CD4-positive, alpha-beta T cell treated with Interferon gamma for 1 hour (primary cell): Measurements from ENCODE around the gene NGDN.
"Not testable (repeated sequence)": the region's sequence is repeated elsewhere in the genome, so short reads cannot be mapped to it uniquely, and the experiment has no call there.

ENCODE experiments used
- DNase-seq: peaks from one replicate; pipeline ENCODE4 v3.0.0-alpha.2; 2020

Gene NGDN, protein sequence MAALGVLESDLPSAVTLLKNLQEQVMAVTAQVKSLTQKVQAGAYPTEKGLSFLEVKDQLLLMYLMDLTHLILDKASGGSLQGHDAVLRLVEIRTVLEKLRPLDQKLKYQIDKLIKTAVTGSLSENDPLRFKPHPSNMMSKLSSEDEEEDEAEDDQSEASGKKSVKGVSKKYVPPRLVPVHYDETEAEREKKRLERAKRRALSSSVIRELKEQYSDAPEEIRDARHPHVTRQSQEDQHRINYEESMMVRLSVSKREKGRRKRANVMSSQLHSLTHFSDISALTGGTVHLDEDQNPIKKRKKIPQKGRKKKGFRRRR

DNA sequence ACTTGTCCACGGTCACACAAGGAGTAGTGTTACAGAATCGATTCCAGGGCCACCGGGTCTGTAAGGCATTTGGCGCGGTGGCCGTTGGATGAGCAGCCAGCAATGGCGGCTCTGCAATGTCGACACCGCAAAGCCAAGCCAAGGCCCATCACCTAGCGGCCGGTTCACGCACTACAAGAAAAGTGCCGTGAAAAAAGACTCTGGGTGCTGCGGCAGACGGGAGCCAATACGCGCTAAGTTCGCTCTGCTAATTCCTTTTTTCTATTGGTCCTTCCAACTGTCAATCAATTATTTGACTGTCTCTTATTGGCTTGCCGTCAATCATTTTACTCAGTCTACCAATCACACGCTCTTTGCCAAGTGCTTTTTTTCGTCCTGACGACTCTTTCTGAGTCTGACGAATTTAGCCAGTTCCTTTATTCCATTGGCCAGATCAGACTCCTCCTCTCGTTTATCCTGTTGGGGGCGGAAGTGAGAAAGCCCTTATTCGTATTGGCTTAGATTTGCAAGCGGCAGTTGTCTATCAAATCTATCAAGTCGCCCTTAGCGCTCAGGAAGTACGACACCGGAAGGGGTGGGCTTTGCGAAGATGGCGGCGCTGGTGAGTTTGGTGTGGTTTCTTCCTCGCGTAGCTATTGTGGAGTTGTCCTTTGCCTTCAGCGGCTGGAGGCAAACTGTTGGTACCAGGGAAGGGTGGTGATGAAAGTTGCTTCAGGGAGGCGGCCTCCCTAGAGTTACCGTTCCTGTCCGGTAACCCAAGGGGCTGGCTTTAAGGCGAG, at the start of gene NGDN:
Gene NGDN (plus strand): TSS at position 577 of the 779 bp plus-strand sequence. CDS start 13 bp downstream, at position 590.
- peak; percentile 96 for DNase-seq

DNA sequence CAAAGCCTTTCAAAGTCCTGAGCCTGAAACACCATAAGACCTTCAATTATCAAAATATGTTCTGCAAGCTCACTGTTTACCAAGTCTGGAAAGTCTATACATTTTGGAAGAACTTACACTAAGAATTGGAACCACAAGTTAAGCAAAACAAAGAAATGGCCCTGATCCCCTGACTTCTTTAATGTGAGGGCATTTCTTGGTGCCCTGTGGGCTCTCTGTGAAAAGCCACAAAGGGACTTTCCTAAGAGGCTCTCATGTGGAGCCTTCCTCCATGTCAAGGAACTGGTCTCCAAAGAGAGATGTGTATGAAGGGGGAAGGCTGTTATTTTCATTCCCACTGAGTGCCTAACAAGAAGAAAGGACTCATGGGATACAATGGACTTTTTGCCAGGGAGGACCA, 47.9 kb upstream of the NGDN start:
- no peak for DNase-seq

- DNase-seq, result no peak
Observed at GRCh38 chr14:23423657-23424056, 45.8 kb upstream of the NGDN start.

- DNase-seq, result no peak
Observed at GRCh38 chr14:23425169-23425568, 44.3 kb upstream of the NGDN start.

- DNase-seq, result not testable (repeated sequence)
Observed at GRCh38 chr14:23425798-23426197, 43.7 kb upstream of the NGDN start.

- no peak for DNase-seq
Observed at GRCh38 chr14:23428686-23429495, 40.6 kb upstream of the NGDN start.

DNA sequence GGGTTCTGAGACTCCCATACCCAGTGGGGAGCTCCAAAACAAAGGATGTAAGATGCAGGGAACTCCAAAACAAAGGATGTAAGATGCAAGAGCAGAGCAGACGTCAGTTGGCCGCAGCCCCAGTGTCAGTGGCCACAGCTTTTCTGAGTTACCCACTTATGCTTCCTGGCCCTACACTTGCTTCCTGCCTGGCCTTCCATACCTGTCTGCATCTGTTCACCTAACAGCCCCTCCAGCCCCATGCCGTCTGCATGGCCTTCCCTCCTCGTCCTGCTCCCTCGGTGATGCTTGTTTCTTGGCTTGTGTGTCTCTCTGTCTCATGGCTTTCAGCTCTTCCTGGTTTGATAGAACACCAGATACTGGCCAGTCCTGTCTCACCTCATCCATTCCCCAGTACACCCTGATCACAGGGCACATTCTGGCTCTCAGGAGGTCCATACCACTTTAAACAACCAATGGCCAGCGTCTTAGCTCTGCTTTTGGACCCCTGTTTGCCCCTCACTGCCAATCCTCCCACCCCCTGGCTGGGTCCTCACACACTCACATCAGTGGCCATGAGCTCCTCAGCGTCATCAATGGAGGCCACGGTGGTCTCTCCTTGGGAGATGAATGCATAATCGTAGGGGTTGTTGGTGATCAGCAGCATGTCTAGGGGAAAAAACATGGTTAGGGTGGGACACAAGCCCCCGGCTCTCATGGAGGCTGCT, 39.3 kb upstream of the NGDN start:
- no peak for DNase-seq

GRCh38 chr14:23430723-23431085, 38.8 kb upstream of the NGDN start:
- no peak for DNase-seq

DNA sequence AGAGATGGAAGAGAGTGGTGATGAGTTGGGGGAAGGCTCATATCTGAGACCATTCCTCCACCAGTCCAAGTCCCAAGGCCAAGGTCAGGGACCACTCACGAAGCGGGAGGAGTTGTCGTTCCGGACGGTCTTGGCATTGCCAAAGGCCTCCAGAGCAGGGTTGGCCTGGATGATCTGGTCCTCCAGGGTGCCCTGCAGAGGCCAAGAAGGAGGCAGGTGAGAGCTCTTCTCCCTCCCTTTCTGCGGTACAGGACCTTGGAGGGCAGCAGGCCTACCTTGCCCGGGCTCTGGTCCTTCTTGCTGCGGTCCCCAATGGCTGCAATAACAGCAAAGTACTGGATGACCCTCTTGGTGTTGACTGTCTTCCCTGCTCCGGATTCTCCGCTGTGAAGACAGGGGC, 38.0 kb upstream of the NGDN start:
- no peak for DNase-seq

DNA sequence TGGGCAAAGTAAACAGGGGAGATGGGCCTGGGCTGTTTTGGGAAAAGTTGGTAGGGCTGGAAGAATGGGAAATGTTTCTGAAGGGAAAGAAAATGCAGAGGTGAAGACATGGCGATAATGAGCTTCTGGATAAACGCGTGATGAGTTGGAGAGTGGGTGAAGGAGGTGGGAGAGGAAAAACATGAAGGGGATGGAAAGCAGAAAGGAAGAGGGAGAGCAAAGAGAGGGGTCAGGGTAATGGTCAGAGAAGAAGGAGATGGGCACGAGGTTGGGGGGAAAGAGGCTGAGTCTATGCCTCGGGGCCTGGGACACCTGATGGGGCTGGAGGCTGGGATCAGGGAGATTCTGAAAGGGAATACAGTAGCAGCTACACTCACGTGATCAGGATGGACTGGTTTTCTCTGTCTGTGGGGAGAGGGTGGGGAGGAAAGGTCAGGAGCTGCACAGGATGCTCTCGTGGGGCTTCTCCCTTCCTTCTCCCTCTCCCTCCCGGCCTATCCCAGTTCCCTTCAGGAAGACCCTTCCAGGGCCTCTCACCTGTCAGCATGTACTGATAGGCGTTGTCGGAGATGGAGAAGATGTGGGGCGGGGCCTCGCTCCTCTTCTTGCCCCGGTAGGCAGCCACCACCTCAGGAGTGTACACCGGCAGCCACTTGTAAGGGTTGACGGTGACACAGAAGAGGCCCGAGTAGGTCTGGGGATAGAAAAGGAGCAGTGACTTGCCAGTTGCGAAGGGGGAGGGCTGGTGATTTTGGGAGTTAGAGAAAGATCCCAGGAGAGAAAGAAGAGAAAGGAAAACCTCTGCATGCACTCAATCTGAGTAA, 37.2 kb upstream of the NGDN start:
- no peak for DNase-seq

DNA sequence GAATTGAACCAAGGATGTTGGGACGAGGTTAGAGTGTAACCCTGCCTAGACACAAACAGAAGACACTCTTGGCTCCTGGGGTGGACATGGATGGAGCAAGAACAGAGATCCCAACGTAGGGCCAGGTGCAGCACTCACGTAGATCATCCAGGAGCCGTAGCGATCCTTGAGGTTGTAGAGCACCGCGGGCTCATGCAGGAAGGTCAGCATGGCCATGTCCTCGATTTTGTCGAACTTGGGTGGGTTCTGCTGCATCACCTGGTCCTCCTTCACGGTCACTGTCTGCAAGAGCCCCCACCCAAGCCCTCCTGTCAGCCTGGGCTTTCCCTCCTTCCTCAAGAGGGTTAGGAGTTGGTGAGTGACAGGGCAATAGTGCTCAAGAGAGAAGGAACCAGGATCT, 36.6 kb upstream of the NGDN start:
- DNase-seq, result no peak

- no peak for DNase-seq
Observed at GRCh38 chr14:23433457-23433856, 36.0 kb upstream of the NGDN start.

DNA sequence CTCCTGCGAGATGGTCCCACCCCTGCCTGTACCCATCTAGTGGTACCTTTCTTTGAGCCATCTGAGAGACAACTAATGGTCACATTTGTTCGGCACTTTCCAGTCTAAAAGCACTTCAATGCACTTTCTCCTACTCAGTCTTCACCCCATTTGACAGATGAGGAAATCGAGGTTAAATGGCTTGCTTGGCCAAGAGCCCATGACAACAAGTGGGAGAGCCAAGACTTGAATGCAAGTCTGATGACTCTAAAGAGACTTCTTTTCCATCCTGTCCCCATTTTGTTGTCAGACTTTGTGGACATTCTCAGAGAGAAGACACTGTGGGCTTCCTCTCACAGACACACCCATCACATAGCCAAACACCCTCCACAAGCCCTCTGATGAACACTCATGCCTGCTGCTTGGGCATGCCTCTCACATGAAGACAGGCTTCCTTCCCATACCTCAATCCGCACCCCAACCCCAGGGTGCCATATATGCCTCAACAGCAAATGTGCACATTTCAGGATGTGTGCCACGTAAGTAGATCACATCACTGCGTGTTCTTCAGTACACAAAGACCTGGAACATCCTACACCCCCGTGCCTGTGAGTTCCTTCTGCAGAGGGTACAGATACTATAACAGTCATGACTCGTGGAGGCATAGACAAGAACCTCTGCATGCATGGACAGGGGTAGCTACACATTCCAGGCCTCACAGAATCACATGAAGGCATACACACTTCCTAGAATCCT, 34.8 kb upstream of the NGDN start:
- DNase-seq, result no peak

DNA sequence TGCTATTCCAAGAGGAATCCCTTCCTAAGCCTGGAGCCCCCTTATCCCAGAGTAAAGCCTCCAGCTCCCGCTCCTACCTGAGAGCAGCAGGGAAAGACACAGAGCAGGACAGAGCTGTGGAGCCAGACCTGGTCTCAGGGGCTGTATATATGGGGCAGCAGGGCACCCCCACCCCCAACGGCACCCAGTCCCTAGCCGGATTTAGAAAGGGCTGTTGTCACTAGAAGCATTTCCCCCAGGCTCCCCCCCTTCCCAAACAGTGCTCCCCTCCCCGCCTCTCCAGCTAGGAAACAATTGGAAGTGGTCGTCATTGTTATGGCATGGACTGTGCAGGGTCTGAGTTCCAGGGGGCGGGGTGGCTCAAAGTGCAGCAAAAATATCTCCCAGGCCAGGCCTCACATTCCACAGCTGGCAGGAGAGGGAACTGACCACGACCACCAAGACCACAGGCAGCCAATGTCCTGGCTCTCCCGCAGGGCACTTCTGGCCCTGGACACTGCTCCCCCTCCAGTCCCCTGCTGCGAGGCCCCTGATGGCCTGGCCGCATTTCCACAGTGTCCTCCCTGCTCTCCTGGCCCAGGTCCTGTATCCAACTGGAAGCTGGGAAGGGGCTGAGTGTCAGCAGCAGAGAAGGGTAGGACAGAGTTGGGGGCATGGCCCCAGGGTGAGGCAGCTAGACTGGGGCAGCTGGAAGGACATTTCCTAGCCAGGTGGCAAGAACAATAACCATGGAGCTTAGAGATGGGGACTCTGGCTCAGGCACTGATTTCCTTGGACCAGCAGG, 33.8 kb upstream of the NGDN start, which contains the start of gene MYH7:
Gene MYH7 (minus strand): TSS at position 118 of the 784 bp plus-strand sequence. CDS start 1,928 bp downstream, outside the sequence.
- DNase-seq, result no peak

DNA sequence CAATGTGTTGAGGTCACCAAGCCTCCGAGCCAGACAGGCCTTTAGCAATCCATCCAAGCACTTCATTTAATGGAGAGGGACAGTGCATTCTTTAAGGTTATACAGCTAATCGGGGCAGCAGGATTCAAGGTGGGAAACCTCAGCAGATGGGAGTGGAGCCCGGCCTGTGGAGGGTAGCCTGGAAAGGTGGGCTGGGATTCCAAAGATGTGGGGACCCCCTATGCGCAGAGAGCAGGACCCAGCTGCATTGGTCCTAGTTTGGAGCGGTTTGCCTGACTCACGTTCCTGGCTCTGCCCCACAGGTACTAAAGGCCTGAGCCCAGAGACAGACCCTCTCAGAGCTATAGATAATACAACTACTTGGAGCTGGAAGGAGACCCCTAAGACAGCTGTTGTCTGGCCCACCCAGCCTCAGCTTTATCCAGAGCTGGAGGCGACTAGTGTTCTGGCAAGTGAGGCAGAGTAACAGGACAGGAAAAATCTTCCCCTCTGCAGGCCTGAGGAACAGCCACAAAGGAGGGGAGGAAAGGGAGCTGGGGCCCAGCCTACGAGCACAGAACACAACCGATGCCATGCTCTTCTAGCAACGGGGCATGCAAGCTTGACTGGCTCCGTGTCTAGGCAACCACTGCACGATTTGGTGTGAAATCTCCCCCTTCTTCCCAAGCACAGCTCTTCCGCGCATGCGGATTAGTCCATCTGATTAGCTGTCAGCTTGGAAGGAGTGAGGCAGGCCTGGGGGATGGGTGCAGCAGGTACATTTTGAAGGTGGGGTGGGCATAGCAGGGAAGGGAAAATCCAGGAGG, 33.0 kb upstream of the NGDN start:
- no peak for DNase-seq

- no peak for DNase-seq
Observed at GRCh38 chr14:23437133-23438100, 32.1 kb upstream of the NGDN start.

DNA sequence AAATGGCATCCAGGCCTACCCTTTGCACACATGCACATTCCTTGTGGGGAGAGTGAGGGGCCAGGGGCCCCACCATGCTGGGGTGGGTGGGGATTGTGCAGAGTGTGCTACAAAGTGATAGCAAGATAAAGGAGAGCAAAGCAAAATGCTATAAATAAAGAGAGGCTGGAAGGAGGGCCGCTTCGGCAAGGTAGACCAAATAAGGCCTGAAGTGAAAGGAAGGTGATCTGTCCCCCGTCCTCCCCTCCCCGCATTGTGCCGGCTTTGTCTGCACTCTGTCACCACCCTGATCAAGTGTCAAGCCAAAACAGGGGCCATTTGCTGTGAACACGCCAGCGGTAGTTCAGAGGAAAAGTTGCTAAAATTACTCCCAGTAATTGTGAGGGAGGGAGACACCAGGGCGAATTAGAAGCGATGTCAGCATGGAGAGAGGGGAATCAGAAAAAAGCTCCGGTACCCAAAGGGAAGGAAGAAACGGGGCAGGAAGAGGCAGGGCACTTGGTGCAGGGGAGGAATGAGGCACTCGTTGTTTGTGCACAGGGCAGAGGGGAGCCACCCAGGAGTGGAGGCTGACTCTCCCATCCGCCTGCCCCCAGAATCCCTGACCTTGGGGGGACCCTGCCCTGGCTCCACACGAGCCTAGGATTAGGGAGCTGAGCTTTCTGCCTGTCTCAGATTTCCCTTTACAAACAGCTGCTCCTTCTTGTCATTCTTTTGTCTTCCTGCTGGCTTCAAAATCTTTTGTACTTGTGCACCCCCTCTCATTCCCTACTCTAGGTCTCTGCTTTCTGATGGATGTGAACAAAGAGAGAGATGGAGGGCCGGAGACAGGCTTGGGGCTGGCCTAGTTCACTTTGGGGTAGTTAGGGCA, 31.2 kb upstream of the NGDN start:
- DNase-seq, result no peak
